ENCODE measurements around the gene MB21D2. TPM values are rescaled to one million over a fixed set of nuclear protein-coding genes. Genes with fewer than 3 reads are reported as not detected.
A peak's percentile ranks its signal among the peaks of the same experiment; 100 is the strongest.

Gene MB21D2
- total RNA-seq, 1 experiment from 2014 or later = 25.1 TPM

GRCh38 chr3:192923731-192924130 lies 6.1 kb upstream of the MB21D2 start:
- no peak for DNase-seq (ENCODE audit: low spot score)

GRCh38 chr3:192921793-192922192 lies 4.1 kb upstream of the MB21D2 start:
- no peak for DNase-seq (ENCODE audit: low spot score)

GRCh38 chr3:192920411-192920810 lies 2.8 kb upstream of the MB21D2 start:
- DNase-seq (ENCODE audit: low spot score) = no peak

DNA sequence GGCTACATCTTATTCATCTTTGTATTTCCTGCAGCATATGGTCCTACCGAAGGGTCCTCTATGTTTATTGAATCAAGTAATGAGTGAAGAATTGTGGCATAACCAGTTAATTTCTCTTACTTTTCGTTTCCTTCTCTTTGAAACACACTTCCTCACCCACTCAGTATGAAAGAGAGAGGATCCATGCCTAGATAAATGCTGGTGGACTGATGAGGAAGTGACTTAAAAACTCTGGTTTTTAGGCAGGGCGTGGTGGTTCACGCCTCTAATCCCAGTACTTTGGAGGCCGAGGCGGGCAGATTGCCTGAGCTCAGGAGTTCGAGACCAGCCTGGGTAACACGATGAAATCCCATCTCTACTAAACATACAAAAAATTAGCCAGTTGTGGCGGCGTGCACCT lies 2.2 kb upstream of the MB21D2 start:
- no peak for DNase-seq (ENCODE audit: low spot score)

- DNase-seq (ENCODE audit: low spot score) = no peak
These were observed 576 bp upstream of the MB21D2 start for GRCh38 chr3:192918275-192918588.

GRCh38 chr3:192917028-192917403 lies 640 bp downstream of the MB21D2 start:
- peak; percentile 49 for DNase-seq (ENCODE audit: low spot score)

GRCh38 chr3:192916371-192917027 lies 1.2 kb downstream of the MB21D2 start:
- no peak for DNase-seq (ENCODE audit: low spot score)

DNA sequence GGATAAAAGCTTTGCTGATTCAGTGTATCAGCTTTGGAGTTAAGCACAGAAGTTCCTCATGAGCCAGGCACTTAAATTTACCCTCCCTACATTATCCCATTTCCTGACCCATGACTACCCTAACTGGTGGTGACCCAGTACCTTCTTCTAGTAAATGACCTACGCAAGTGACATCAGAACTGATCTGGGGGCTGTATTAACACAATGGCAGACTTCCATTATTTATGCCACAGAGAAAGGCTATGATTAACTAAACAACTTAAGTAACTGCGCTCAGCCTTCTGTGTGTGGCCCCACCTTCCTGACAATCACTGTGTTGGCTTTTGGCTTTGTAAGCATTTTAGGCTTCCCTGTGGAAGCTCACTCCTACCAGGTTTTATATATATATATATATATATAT lies 1.9 kb downstream of the MB21D2 start:
- DNase-seq (ENCODE audit: low spot score) = peak; percentile 56

- peak; percentile 71 for DNase-seq (ENCODE audit: low spot score)
These were observed 2.4 kb downstream of the MB21D2 start for GRCh38 chr3:192915304-192915703.

GRCh38 chr3:192914848-192915247 lies 2.8 kb downstream of the MB21D2 start:
- DNase-seq (ENCODE audit: low spot score) = no peak

GRCh38 chr3:192913540-192913939 lies 4.1 kb downstream of the MB21D2 start:
- DNase-seq (ENCODE audit: low spot score) = no peak

DNA sequence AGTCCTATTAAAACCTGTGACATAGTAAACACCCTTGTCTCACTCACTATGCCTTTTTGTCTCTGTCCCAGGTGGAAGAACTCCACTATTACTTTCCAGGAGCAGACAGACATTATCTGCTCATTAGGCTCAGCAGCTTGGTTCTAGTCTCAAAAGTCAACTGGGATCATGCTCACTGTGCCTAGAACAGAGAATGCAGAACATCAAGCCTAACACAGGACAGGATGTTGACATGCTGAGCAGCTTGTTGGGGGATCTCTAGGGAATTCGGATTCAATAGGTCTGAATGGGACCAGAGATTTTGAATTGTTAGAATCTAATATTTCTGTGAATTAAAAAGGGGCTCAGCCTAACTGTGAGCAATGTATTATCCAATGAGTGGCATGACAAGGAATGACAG lies 6.4 kb downstream of the MB21D2 start:
- DNase-seq (ENCODE audit: low spot score) = no peak

DNA sequence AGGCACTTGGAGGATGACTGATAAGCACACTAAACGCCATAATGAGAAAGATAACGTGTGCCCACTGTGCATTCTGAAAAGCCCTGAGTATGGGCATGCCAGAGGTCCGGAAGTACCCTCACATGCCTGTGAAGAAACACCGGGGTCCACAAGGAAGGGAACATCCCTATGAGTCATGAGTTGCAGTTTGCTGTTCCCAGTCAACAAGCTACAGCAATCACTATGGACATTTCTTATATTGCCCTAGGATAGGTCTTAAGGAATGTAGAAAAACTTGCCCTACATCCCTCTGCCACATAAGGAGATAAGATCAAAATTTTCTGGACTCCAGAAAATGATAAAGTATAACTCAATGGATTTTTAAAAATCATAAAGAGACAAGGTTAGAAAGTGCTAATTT lies 9.9 kb downstream of the MB21D2 start:
- DNase-seq (ENCODE audit: low spot score) = no peak

DNA sequence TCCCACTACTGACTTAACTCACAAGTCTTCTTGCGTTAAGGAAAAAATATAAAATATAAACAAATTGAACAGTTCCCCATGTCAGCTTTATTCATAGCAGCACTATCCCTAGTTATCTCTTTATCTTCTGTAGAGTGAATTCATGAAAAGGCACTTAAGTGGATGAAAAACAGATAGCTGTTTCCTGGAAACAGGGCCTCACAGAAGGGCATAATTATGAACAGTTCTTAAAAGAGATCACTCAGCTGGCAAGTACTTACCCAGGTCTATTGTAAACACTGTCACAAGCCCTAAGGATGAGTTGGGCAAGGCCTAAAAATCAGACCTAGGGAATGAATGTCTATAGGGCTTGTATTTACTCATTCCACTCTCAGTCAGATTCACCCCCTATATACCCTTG lies 10.7 kb downstream of the MB21D2 start:
- no peak for DNase-seq (ENCODE audit: low spot score)

GRCh38 chr3:192905980-192906678 lies 11.5 kb downstream of the MB21D2 start:
- no peak for DNase-seq (ENCODE audit: low spot score)

GRCh38 chr3:192904632-192905289 lies 12.9 kb downstream of the MB21D2 start:
- DNase-seq (ENCODE audit: low spot score) = no peak

DNA sequence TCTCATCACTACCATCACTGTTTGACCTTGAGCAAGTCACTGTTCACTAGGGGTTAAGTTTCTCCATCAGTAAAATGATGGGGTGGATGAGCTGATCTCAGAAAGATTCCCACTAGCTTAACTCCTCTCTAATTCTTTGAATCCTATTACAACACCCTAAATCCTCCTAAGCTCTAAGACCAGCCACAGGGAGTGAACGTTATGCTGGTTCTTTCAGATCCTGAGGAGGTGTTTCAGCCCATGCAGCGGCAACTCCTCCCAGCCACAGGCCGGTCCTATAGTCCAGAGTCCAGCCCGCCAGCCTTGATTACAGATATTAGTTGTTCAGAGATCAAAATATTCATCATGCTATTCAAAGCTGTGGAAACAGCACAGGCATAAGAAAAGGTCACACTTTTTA lies 15.1 kb downstream of the MB21D2 start:
- no peak for DNase-seq (ENCODE audit: low spot score)

DNA sequence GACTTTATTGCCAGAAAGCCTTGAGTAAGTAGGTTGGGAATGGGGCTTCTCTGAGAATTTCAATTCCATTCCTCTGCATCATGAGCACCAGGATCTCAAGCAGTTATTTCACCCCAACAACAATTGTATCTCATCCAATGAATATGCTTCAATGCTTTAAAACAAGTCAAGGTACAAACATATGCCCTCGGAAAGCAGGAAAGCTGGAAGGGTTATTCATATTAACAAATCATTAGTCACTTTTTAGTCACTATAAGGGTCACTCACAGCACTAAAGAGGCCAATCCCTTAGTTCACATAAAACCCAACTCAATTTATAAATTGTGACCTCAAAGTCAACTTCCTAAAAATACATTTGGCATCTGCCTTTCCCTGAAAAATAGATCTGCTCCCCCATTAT lies 16.2 kb downstream of the MB21D2 start:
- DNase-seq (ENCODE audit: low spot score) = no peak

- DNase-seq (ENCODE audit: low spot score) = peak; percentile 98
These were observed 18.1 kb downstream of the MB21D2 start for GRCh38 chr3:192899540-192899982.

DNA sequence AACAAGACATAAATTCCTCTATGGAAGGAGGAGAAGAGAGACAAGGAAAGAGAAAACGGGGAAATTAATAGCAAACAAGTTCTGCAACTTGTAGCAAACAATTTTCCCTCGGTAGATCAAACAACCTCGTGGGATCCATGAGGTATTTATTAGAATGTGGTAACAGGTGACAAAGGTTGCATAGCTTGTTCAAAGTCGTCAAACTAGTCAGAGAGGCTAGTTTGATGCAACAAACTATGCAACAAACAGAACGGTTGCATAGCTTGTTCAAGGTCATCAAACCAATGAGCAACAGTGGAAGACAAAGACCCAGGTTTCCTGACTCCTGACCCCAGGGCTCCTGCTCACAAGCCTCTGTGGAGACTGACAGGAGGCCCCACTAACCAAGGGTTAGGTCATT lies 20.7 kb downstream of the MB21D2 start:
- no peak for DNase-seq (ENCODE audit: low spot score)

- no peak for DNase-seq (ENCODE audit: low spot score)
These were observed 21.4 kb downstream of the MB21D2 start for GRCh38 chr3:192896208-192896607.

DNA sequence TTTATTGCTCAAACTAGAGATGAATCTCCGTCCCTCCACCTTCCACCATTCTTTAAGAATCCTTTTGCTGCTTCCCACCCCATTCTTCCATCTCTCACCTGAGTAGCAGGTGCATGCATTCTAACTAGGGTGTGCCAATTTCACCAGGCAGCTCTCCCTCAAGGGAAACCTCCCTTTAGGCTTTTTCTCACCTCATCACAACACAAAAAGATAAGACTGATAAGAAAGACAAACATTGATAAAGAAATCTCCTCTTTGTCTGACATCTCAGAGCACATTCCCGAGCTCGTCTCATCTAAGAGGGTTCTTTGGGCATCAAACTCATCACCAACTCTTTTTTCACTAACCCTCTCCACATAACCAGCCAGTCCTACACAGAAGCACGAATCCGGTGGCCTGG lies 23.0 kb downstream of the MB21D2 start:
- DNase-seq (ENCODE audit: low spot score) = no peak

DNA sequence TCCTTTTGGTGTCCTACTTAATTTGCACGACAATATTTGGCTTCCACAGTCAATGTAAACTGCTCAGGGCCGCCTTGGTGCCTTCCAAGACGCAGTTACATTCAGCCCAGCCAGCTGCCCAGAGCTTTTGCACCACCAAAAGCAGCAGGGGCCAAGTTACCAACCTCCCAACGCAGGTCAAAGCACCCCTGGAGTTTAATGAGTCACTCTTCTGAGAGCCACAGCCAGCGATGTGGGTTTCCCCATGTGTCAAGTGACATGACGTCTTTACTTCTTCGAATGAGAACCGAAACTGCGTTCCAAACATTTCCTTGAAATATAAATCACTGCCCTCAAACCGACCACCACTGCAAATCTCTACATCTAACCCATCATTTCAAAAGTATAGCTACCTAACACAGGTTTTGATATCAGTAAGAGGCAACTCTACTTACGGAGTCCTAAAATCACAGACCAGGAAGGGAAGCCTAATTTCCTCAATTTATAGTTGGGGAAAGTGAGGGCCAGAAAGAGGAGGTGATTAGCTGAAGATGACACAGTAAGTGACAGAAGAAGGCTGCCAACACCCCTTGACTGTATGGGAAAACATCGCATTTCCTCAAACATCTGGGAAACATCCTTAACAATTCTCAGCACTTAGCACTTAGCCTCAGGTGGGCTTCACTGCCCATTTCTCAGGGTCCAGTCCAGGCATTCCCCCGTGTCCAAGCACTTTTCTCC lies 24.5 kb downstream of the MB21D2 start:
- peak; percentile 98 for DNase-seq (ENCODE audit: low spot score)
